NCI-H748 (cell line): Measurements from ENCODE around the gene ASAP2.

Source experiments
- DNase-seq: peaks from one replicate; lab custom pipeline; 2025; ENCODE audit not compliant: unreplicated experiment; lab: John Stamatoyannopoulos, UW

The ASAP2 gene

GRCh38 chr2:9292426-9292825 lies 85.8 kb downstream of the ASAP2 start:
- no peak for DNase-seq

GRCh38 chr2:9294764-9295163 lies 88.2 kb downstream of the ASAP2 start:
- no peak for DNase-seq

- no peak for DNase-seq
Observed at GRCh38 chr2:9296559-9296958, 89.9 kb downstream of the ASAP2 start.

GRCh38 chr2:9297156-9297555 lies 90.5 kb downstream of the ASAP2 start:
- DNase-seq: no peak

GRCh38 chr2:9297807-9298206 lies 91.2 kb downstream of the ASAP2 start:
- no peak for DNase-seq

- DNase-seq: no peak
Observed at GRCh38 chr2:9298583-9298982, 92.0 kb downstream of the ASAP2 start.

GRCh38 chr2:9299161-9300100 lies 92.8 kb downstream of the ASAP2 start:
- no peak for DNase-seq

GRCh38 chr2:9300214-9300613 lies 93.6 kb downstream of the ASAP2 start:
- DNase-seq: no peak

GRCh38 chr2:9300829-9301453 lies 94.3 kb downstream of the ASAP2 start:
- DNase-seq: no peak

- DNase-seq: no peak
Observed at GRCh38 chr2:9302755-9303154, 96.1 kb downstream of the ASAP2 start.

- no peak for DNase-seq
Observed at GRCh38 chr2:9303528-9304225, 97.1 kb downstream of the ASAP2 start.

GRCh38 chr2:9306911-9307310 lies 100.3 kb downstream of the ASAP2 start:
- DNase-seq: no peak

- no peak for DNase-seq
Observed at GRCh38 chr2:9307535-9307934, 100.9 kb downstream of the ASAP2 start.

GRCh38 chr2:9308186-9308955 lies 101.8 kb downstream of the ASAP2 start:
- DNase-seq: no peak

- DNase-seq: no peak
Observed at GRCh38 chr2:9309147-9309546, 102.5 kb downstream of the ASAP2 start.

- no peak for DNase-seq
Observed at GRCh38 chr2:9310377-9310776, 103.8 kb downstream of the ASAP2 start.

- no peak for DNase-seq
Observed at GRCh38 chr2:9310798-9311197, 104.2 kb downstream of the ASAP2 start.

GRCh38 chr2:9311488-9311887 lies 104.9 kb downstream of the ASAP2 start:
- DNase-seq: no peak

GRCh38 chr2:9312591-9312990 lies 106.0 kb downstream of the ASAP2 start:
- no peak for DNase-seq

GRCh38 chr2:9313443-9313842 lies 106.8 kb downstream of the ASAP2 start:
- no peak for DNase-seq

- no peak for DNase-seq
Observed at GRCh38 chr2:9315280-9315847, 108.8 kb downstream of the ASAP2 start.
